Daoy (cell line): ENCODE data around the gene USF3. TPM values are rescaled to one million over a fixed set of nuclear protein-coding genes. Genes with fewer than 3 reads are reported as not detected.

Experiments
- DNase-seq: peaks from one replicate; pipeline ENCODE4 v3.0.0-alpha.2; 2015; ENCODE audit warnings: low read depth
- total RNA-seq: library from RNA; depleted of rRNA; stranded (reverse); fragments of >200 nt; shearing (Covaris generic); gene quantifications from 2 replicates; pipeline ENCODE4 v1.2.3, GENCODE V29; 2014; rRNA removed

Gene USF3
- total RNA-seq, 1 experiment from 2014 or later = 7.7 TPM

DNA sequence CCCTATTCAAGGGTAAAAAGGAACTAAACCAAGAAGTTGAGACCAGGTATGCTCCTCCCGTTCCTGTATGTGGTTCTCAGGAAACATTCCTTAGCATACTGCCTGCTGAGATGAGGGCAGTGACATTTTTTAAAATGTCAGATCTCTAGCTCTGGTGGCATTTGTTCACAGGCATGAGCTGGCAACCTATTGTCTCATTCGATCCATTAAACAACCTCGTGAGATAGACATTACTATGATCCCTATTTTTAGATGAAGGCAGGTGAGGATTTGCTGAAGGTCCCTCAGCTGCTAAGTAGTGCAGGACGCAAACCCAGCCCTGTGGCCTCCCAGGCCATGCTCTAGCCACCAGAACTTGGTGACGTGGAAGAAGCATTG lies 89.2 kb downstream of the USF3 start:
- DNase-seq = no peak

DNA sequence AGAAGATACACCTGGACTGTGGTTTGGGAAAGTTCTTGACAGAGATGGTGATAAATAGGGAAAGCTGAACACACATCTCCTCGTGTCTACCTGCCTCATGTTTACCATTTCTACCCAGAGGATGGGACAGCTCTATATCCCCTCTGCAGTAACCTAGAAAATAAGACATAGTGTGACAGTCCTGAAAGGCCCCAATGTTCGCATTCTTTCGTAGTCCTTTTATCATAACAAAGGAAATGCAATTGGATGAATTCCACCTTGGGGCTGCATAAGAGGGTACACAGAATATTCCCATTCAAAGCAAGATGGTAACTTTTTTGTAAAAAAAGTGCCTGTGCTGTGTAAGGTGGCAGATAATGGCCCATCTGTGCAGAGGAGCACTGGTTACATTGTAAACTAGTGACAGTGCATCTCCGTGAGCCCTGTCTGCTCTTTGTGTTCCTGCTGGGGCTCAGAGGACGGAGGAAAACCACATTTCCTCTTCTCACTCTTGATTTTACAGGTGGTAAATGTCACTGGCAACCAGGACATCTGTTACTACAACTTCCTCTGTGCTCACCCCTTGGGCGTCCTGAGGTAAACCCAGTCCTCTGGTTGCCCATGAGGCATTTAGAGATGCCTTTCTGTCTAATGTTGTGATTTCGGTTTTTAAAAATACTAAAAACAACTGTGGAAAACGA lies 89.8 kb downstream of the USF3 start:
- no peak for DNase-seq

DNA sequence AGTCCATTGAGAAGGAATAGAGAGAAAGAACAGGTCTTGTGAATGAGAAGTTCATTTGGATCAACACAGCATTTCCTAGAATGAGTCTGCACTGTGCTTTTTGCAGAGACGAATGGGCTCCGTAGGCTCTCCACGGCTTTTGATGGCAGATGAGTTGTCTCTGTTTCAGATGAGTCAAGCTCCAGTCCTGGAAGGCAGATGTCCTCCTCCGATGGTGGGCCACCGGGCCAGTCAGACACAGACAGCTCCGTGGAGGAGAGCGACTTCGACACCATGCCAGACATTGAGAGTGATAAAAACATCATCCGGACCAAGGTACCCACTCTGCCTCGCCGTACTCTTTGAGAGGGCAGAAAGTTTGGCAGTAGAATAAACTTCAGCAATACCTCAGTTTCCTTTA lies 93.6 kb downstream of the USF3 start:
- DNase-seq = no peak

DNA sequence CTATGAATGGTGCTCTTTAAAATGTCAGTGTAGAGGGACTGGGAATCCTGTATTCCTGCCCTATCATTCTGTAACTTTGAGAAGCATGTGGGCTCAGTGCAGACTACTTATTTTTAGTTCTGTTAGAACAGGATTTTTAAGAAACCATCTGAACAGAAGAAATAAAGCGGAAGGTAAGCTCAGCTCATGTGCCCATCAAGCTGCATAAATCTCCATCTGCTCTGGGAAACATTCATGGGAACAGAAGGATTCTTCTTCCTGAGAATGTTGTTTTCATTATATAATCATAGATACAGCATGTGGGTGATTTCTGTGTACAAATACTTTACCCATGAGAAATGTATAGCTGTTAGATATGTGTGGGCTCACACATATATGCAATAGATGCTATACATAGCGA lies 94.2 kb downstream of the USF3 start:
- no peak for DNase-seq

DNA sequence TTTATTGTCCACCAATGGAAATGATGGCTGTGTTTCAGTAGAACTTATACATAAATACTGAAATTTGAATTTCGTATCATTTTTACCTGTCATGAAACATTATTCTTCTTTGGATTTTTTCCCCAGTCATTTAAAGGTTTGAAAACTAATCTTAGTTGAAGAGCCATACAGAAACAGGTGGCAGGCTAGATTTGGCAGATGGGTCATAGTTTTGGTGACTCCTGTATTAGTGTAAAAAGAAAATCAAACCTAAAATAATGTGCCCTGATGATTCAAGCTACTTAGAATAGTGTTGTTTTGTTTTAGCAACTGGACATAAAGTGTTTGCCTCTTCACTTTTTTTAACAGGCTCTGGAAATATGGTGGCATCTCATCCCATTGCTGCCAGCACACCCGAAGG lies 95.2 kb downstream of the USF3 start:
- DNase-seq = no peak

DNA sequence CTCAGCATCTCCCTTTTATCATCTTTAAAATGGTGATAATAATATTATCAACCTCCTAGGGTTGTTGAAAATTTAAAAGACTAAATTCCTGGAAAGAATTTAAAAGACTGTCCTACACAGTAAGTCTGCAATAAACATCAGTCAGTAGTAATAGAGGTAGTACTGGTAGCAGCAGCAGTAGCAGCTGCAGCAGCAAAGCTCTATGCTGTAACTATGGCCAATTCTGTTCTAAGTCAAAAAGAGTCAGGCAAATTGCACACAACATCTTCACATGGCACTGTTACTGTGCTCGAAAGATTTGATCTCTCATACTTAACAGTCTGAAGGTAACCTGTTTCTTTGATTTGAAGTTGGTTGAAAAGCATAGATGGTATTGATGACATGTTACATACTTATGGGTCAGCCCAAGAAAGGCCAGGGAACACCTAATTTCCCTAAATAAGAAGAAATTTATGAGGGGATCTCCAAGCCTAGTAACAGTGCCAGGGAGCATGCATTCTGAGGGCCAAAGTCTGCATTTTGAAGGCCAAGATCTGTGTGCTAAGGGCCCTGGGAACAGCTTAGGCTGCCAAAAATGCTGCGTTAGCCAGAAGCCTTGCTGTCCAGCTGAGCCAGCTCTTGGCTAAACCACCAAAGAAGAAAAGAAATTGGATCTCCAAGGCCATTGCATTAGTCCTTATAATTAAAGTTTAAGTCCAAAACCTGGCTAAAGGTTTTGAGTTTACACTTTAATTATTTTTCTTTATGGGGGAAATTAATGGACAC lies 95.8 kb downstream of the USF3 start:
- no peak for DNase-seq

Other genes starting within 250 kb of the USF3 start
- gene SPICE1, start 181.5 kb downstream of the USF3 start, total RNA-seq = 14.0 and 31.6 TPM in 2 replicates
- 0.11 TPM in 1 of 2 replicates, not detected in the other for gene SIDT1, start 164.1 kb downstream of the USF3 start, total RNA-seq
- 284 and 420 TPM in 2 replicates for gene NAA50, start 49.6 kb upstream of the USF3 start, total RNA-seq
- gene ATP6V1A, start 50.4 kb upstream of the USF3 start, total RNA-seq = 45.7 and 47.3 TPM in 2 replicates
- gene GRAMD1C, start 142.1 kb upstream of the USF3 start, total RNA-seq = 11.7 and 22.1 TPM in 2 replicates